HCT116 (cell line): ENCODE results near the gene PLAC9. TPM values are rescaled to one million over a fixed set of nuclear protein-coding genes. Genes with fewer than 3 reads are reported as not detected.

Source experiments
- ATAC-seq: fragments of 200-7000 bp; cut with Tn5 transposase; 2 replicates; pipeline ENCODE4 v1.9.1; 2020; ENCODE audit warnings: mild to moderate bottlenecking, moderate library complexity
- BruUV-seq: library from RNA; stranded (reverse); fragments of 400-500 nt; replicated peaks from 2 replicates; lab custom pipeline; 2021; lab: Mats Ljungman, UMichigan
- CTCF ChIA-PET: fragments of 300-600 bp; sonication (Branson Sonifier 250); formaldehyde crosslinking; loops from one replicate; lab custom pipeline; 2021; ENCODE audit warnings: antibody characterized with exemption; lab: Charles Lee
- POLR2A ChIA-PET: fragments of 300-600, 350-600 bp; sonication (Branson Sonifier 250); formaldehyde crosslinking; loops from one replicate; lab custom pipeline; 2021; ENCODE audit warnings: antibody characterized with exemption; lab: Charles Lee
- RAD21 ChIA-PET, 2 experiments: fragments of 300-600 bp; sonication (Branson Sonifier 250); formaldehyde crosslinking; loops; one replicate each; lab custom pipeline; 2023; ENCODE audit warnings: low total read pairs in 2 of 2; ENCODE audit not compliant: uncharacterized antibody in 2 of 2, unreplicated experiment in 2 of 2, low non-redundant PET in 1 of 2; lab: Charles Lee
- DNase-seq: peaks from one replicate; pipeline ENCODE4 v3.0.0-alpha.2; 2010; ENCODE audit warnings: low read depth, low spot score
- H2AFZ ChIP-seq: fragments of 200-600 bp; shearing (Covaris generic), sonication (generic); 2 replicates; pipeline ENCODE4 v1.6.1; 2017; ENCODE audit warnings: low read depth, mixed run types, mixed read lengths, antibody characterized with exemption, low read length; ENCODE audit not compliant: poor library complexity, severe bottlenecking
- H3K27ac ChIP-seq: 2 replicates; pipeline ENCODE4 v1.5.1; 2012; ENCODE audit warnings: low read depth, low read length
- H3K27me3 ChIP-seq: fragments of 200-600 bp; sonication (generic); 2 replicates; pipeline ENCODE4 v1.6.1; 2016; ENCODE audit warnings: mixed run types, low read length, mixed read lengths; ENCODE audit not compliant: insufficient read depth
- H3K36me3 ChIP-seq, 2 experiments: fragments of 200-500 bp in 1 of 2; fragments of 200-600 bp in 1 of 2; sonication (Bioruptor generic) in 1 of 2; sonication (generic) in 1 of 2; 2 replicates each; pipeline versions ENCODE4 v1.5.1 to v1.6.1; 2014 to 2016; ENCODE audit warnings: low read length in 2 of 2, inconsistent platforms in 1 of 2, mixed read lengths in 1 of 2, mixed run types in 1 of 2; ENCODE audit not compliant: insufficient read depth in 2 of 2, control insufficient read depth in 1 of 2
- H3K4me1 ChIP-seq, 2 experiments: fragments of 200-600 bp in 1 of 2; sonication (generic) in 1 of 2; 2 replicates each; pipeline versions ENCODE4 v1.5.1 to v1.6.1; 2012 to 2017; ENCODE audit warnings: low read length in 2 of 2, inconsistent platforms in 1 of 2, mild to moderate bottlenecking in 1 of 2, mixed read lengths in 1 of 2, mixed run types in 1 of 2, moderate library complexity in 1 of 2; ENCODE audit not compliant: insufficient read depth in 2 of 2, control insufficient read depth in 1 of 2
- H3K4me2 ChIP-seq: fragments of 200-600 bp; sonication (generic); 2 replicates; pipeline ENCODE4 v1.6.1; 2017; ENCODE audit warnings: mixed run types, low read length, mixed read lengths
- H3K4me3 ChIP-seq, 2 experiments: fragments of 200-600 bp in 1 of 2; sonication (generic) in 1 of 2; replicated peaks in 1 of 2; 2 replicates each; pipeline ENCODE4 v1.5.1; 2011 to 2016; ENCODE audit warnings: low read length in 2 of 2, control low read depth in 1 of 2, low read depth in 1 of 2, mild to moderate bottlenecking in 1 of 2, mixed read lengths in 1 of 2, mixed run types in 1 of 2
- H3K79me2 ChIP-seq: fragments of 200-600 bp; sonication (generic); 2 replicates; pipeline ENCODE4 v1.6.1; 2017; ENCODE audit warnings: mild to moderate bottlenecking, mixed run types, low read length, moderate library complexity, mixed read lengths; ENCODE audit not compliant: insufficient read depth
- H3K9ac ChIP-seq: fragments of 200-600 bp; sonication (generic); 2 replicates; pipeline ENCODE4 v1.6.1; 2016; ENCODE audit warnings: low read length, mixed read lengths
- H3K9me2 ChIP-seq: fragments of 200-600 bp; sonication (generic), shearing (Covaris generic); 2 replicates; pipeline ENCODE4 v1.6.1; 2017; ENCODE audit warnings: mixed run types, mild to moderate bottlenecking, moderate library complexity; ENCODE audit not compliant: insufficient read depth
- H3K9me3 ChIP-seq, 2 experiments: fragments of 200-500 bp in 1 of 2; fragments of 200-600 bp in 1 of 2; sonication (Bioruptor generic) in 1 of 2; sonication (generic) in 1 of 2; 2 replicates each; pipeline ENCODE4 v1.6.1; 2014 to 2017; ENCODE audit warnings: low read length in 2 of 2, mixed read lengths in 2 of 2, inconsistent platforms in 1 of 2, low read depth in 1 of 2, mild to moderate bottlenecking in 1 of 2, mixed run types in 1 of 2, moderate library complexity in 1 of 2; ENCODE audit not compliant: control insufficient read depth in 1 of 2, insufficient read depth in 1 of 2
- H4K20me1 ChIP-seq: fragments of 200-600 bp; sonication (generic), shearing (Covaris generic); 2 replicates; pipeline ENCODE4 v1.6.1; 2017; ENCODE audit warnings: mixed run types, mild to moderate bottlenecking, moderate library complexity; ENCODE audit not compliant: insufficient read depth
- CBX3 ChIP-seq: IDR thresholded peaks from 2 replicates; pipeline ENCODE4 v1.6.1; 2012; ENCODE audit warnings: low read depth
- CEBPB ChIP-seq: IDR thresholded peaks from 2 replicates; pipeline ENCODE4 v1.6.1; 2012; ENCODE audit warnings: low read depth
- EGR1 ChIP-seq: IDR thresholded peaks from 2 replicates; pipeline ENCODE4 v1.6.1; 2012; ENCODE audit warnings: low read depth
- ELF1 ChIP-seq: IDR thresholded peaks from 2 replicates; pipeline ENCODE4 v1.6.1; 2012; ENCODE audit warnings: low read depth, borderline replicate concordance
- EZH2 ChIP-seq: fragments of 200-600 bp; sonication (generic); IDR thresholded peaks from 2 replicates; pipeline ENCODE4 v1.6.1; 2017; ENCODE audit warnings: antibody characterized with exemption, mixed run types
- EZH2phosphoT487 ChIP-seq: fragments of 200-600 bp; IDR thresholded peaks from 2 replicates; pipeline ENCODE4 v1.6.1; 2018; ENCODE audit warnings: antibody characterized with exemption, borderline replicate concordance
- JUND ChIP-seq: IDR thresholded peaks from 2 replicates; pipeline ENCODE4 v1.6.1; 2012
- POLR2AphosphoS5 ChIP-seq: IDR thresholded peaks from 2 replicates; pipeline ENCODE4 v1.6.1; 2011; ENCODE audit warnings: mild to moderate bottlenecking, low read depth, low read length, moderate library complexity
- RAD21 ChIP-seq: IDR thresholded peaks from 2 replicates; pipeline ENCODE4 v1.6.1; 2012; ENCODE audit warnings: low read depth, mild to moderate bottlenecking
- SIN3A ChIP-seq: IDR thresholded peaks from 2 replicates; pipeline ENCODE4 v1.6.1; 2012; ENCODE audit warnings: low read depth
- SP1 ChIP-seq: IDR thresholded peaks from 2 replicates; pipeline ENCODE4 v1.6.1; 2012; ENCODE audit warnings: low read depth
- TCF7L2 ChIP-seq: IDR thresholded peaks from 2 replicates; pipeline ENCODE4 v1.7.0; 2011; ENCODE audit warnings: borderline replicate concordance, inconsistent platforms; ENCODE audit not compliant: insufficient read depth, insufficient read length; ENCODE audit errors: extremely low read depth
- YY1 ChIP-seq: IDR thresholded peaks from 2 replicates; pipeline ENCODE4 v1.6.1; 2011; ENCODE audit warnings: low read length, low read depth, moderate library complexity, mild to moderate bottlenecking; ENCODE audit not compliant: insufficient replicate concordance; ENCODE audit errors: extremely low read depth
- ZNF274 ChIP-seq: fragments of 200-500 bp; sonication (Bioruptor generic); IDR thresholded peaks from 2 replicates; pipeline ENCODE4 v1.6.1; 2014; ENCODE audit warnings: mild to moderate bottlenecking, low read depth, low read length, inconsistent platforms
- intact Hi-C: fragments of 100-400 bp; cut with micrococcal nuclease; formaldehyde crosslinking; loops from 2 replicates; pipeline ENCODE4 v1.10.0; 2022
- total RNA-seq: library from RNA; stranded (reverse); gene quantifications from one replicate; pipeline ENCODE4 v1.2.1, GENCODE V29; 2021; ENCODE audit not compliant: unreplicated experiment
- TF ChIP-seq, protein P1 (sequence below): IDR thresholded peaks from 2 replicates; pipeline ENCODE4 v1.6.1; 2012; ENCODE audit warnings: low read depth
- TF ChIP-seq, protein P2 (sequence below): IDR thresholded peaks from 2 replicates; pipeline ENCODE4 v1.6.1; 2012
- TF ChIP-seq, protein P3 (sequence below): IDR thresholded peaks from 2 replicates; pipeline ENCODE4 v1.6.1; 2012

PLAC9 gene
- total RNA-seq, 1 experiment from 2014 or later: not detected

DNA sequence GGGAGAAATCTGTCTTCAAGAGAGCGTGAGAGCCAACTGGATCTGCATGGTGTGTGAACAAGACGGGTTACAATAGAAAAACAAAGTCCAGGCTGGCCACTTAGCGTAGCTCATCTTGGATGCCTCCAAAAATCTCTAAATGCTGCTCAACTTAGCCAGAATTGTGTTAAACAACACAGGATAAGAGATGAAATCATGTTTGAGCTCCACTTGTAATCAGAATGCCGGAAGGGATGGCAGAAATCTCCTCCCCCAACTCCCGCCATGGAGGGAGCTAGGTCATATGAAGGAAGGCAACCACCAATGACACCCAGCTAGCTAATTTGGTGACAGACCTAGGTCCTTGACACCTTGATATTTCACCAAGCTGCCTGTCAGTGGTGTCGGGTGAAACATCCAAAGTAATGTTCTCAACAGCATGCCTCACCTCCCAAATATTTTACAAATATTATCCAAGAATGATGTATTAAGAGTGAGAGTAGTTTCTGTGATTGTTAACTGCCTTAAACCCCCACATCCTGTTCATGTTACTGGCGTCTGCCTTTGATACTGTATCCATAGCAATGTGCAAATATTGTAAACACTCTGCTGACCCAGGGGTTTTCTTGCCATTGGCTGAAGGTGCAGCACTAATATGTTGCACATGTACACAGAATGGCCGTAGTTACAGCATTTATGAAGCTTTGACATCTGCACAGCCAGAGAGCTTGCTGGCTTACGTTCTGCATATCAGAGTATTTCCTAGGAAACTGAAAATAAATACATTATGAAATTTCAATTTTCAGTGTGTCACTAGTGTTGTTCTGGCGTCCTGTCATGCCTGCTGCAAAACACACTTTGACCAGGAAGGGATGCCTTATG, 28.2 kb upstream of the PLAC9 start:
- DNase-seq (no peak), ATAC-seq (no peak)
- intact Hi-C loops: no loop called here
- Histone ChIP-seq H3K4me1 (no peaks in the 10 kb centered on the region), H3K27me3 (no peaks in the 10 kb centered on the region), H3K9ac (no peak overlapping the region), H3K9me2 (no peaks in the 10 kb centered on the region), H2AFZ (no peak overlapping the region), H3K79me2 (no peaks in the 10 kb centered on the region), H3K4me2 (no peak overlapping the region), H3K36me3 (no peaks in the 10 kb centered on the region), H3K4me3 (no peak overlapping the region), H3K9me3 (peaks cover 8 to 15% of the 10 kb centered on the region in 2 experiments; a peak in 2 of 4 replicates)
- CTCF ChIA-PET: no interaction called here
- TF ChIP-seq EZH2phosphoT487 (no peak), JUND (no peak), SIN3A (no peak), POLR2AphosphoS5 (no peak), ELF1 (no peak), YY1 (no peak), CEBPB (no peak), EGR1 (no peak), CBX3 (no peak), ZNF274 (no peak), SP1 (no peak), RAD21 (no peak), TCF7L2 (no peak), EZH2 (no peak)
- TF ChIP-seq, protein P1, sequence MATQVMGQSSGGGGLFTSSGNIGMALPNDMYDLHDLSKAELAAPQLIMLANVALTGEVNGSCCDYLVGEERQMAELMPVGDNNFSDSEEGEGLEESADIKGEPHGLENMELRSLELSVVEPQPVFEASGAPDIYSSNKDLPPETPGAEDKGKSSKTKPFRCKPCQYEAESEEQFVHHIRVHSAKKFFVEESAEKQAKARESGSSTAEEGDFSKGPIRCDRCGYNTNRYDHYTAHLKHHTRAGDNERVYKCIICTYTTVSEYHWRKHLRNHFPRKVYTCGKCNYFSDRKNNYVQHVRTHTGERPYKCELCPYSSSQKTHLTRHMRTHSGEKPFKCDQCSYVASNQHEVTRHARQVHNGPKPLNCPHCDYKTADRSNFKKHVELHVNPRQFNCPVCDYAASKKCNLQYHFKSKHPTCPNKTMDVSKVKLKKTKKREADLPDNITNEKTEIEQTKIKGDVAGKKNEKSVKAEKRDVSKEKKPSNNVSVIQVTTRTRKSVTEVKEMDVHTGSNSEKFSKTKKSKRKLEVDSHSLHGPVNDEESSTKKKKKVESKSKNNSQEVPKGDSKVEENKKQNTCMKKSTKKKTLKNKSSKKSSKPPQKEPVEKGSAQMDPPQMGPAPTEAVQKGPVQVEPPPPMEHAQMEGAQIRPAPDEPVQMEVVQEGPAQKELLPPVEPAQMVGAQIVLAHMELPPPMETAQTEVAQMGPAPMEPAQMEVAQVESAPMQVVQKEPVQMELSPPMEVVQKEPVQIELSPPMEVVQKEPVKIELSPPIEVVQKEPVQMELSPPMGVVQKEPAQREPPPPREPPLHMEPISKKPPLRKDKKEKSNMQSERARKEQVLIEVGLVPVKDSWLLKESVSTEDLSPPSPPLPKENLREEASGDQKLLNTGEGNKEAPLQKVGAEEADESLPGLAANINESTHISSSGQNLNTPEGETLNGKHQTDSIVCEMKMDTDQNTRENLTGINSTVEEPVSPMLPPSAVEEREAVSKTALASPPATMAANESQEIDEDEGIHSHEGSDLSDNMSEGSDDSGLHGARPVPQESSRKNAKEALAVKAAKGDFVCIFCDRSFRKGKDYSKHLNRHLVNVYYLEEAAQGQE: no peak
- TF ChIP-seq, protein P2, sequence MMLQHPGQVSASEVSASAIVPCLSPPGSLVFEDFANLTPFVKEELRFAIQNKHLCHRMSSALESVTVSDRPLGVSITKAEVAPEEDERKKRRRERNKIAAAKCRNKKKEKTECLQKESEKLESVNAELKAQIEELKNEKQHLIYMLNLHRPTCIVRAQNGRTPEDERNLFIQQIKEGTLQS: no peak
- TF ChIP-seq, protein P3, sequence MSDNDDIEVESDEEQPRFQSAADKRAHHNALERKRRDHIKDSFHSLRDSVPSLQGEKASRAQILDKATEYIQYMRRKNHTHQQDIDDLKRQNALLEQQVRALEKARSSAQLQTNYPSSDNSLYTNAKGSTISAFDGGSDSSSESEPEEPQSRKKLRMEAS: no peak
- TF ChIP-seq, all 23 proteins: peak for 0
- H4K20me1 ChIP-seq: no peaks in the 10 kb centered on the region
- ChIA-PET POLR2A (no interaction called here), RAD21 (interaction anchor here in 1 of 2 experiments (0.6 kb wide), 1 partner anchor 14 kb away, joined by 3 read pairs; no protein-coding TSS in a partner anchor)
- H3K27ac ChIP-seq: no peak overlapping the region
- BruUV-seq: no TSS peak
